GM12801 (cell line): Measurements from ENCODE around the gene DHODH.

Source experiments
- TF ChIP-seq, protein P1 (sequence below): IDR thresholded peaks from one replicate; pipeline ENCODE4 v1.5.1; 2011; ENCODE audit warnings: control low read depth; ENCODE audit not compliant: insufficient read length; ENCODE audit errors: extremely low read depth

Gene DHODH

DNA sequence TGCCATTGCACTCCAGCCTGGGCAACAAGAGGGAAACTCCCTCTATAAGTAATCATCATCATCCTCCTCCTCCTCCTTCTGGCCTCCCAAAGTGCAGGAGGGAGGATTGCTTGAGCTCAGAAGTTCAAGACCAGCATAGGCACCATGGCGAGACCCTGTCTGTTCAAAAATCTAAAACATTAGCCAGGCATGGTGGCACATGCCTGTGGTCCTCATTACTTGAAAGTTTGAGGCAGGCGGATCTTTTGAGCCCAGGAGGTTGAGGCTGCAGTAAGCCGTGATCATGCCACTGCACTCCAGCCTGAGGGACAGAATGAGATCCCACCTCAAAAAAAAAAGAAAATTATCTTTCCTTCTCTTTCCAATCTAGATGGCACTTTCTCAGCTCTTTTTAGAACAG lies 36.2 kb upstream of the DHODH start:
- TF ChIP-seq, protein P1, sequence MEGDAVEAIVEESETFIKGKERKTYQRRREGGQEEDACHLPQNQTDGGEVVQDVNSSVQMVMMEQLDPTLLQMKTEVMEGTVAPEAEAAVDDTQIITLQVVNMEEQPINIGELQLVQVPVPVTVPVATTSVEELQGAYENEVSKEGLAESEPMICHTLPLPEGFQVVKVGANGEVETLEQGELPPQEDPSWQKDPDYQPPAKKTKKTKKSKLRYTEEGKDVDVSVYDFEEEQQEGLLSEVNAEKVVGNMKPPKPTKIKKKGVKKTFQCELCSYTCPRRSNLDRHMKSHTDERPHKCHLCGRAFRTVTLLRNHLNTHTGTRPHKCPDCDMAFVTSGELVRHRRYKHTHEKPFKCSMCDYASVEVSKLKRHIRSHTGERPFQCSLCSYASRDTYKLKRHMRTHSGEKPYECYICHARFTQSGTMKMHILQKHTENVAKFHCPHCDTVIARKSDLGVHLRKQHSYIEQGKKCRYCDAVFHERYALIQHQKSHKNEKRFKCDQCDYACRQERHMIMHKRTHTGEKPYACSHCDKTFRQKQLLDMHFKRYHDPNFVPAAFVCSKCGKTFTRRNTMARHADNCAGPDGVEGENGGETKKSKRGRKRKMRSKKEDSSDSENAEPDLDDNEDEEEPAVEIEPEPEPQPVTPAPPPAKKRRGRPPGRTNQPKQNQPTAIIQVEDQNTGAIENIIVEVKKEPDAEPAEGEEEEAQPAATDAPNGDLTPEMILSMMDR, result no peak

DNA sequence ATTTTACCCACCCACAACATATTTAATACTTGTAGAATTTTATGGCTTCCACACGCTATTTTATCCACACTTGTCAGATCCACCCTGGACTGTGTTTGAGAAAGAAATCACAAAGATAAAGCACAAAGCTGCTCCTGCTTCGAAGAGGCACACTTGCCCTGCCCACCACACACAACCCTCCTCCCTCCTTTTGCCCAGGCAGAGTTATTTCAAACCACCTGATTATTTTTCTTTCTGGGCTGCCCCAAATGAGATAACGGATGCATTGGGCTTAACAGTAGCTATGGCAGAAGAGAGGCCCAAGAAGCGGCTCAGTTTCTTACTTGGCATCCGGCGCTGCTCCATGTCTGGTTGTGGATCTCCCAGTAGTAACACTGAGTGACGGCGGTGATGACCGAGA lies 35.5 kb upstream of the DHODH start:
- TF ChIP-seq, protein P1, result no peak

DNA sequence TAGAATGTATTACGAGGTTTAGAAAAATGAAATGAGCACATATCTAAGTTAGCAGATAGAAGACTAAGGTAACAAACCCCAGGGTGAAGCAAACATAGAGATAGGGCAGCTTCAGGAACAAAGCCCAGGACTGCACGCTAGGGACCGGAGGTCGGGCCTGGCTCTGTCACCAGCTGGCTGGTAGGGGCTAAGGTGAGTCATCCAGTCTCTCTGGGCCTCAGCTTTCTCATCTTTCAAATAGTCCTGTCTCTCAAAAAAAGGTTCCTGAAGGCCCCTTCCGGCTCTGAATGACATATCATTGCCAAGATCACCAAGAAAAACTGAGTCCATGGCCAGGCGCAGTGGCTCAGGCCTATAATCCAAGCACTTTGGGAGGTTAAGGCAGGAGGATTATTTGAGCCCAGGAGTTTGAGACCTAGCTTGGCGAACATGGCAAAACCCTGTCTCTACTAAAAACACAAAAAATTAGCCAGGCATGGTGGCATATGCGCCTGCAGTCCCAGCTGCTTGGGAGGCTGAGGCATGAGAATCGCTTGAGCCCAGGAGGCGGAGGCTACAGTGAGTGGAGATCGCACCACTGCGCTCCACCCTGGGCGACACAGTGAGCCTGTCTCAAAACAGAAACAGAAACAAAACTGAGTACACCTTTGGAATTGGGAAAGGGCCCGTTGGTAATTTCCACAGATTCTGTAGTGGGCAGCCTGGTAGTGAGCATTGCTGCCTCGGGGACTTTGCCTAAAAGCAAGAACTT lies 34.3 kb upstream of the DHODH start:
- TF ChIP-seq, protein P1, result no peak

DNA sequence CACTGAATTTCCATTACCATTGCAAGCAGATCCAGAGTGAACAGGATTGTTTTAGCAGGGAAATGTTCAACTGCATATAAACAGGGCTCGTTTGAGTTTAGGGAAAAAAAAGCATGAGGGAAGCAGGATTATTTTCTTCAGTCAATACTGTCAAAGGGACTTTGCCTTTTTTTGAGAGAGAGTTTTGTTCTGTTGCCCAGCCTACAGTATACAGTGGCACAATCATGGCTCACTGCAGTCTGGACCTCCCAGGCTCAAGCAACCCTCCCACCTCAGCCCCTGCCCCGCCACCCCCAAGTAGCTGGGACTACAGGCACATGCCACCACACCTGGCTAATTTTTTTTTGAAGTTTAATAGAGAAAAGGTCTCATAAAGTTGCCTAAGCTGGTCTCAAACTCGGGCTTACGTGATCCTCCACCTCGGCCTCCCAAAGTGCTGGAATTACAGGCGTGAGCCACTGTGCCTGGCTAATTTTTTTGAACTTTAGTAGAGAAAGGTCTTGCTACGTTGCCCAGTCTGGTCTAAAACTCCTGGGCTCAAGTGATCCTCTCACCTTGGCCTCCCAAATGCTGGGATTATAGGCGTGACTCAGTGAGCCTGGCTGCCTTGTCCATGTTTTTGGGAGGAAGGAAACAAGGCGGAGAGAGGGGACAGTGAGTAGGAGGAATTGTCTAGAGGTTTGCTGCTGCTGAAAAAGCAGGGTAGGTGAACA lies 23.1 kb upstream of the DHODH start:
- TF ChIP-seq, protein P1, result no peak

DNA sequence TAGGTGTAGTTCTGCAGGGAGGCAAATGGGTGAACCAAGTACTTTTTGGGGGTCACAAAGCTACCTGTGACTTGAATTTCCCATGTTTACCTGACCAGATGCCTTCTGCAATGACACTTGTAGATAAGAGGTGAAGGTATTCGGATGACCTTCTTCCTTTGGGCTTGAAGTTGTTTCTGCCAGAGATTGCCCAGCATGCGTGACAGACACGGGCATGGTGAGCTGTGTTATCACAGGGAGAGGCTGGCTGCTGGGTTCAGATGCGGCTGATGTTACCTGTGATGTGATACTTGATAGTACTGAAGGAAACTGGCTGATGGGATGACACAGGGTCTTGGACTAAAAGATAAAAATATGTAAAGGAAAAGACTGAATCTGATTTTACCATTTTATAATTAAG lies 22.4 kb upstream of the DHODH start:
- TF ChIP-seq, protein P1, result no peak

DNA sequence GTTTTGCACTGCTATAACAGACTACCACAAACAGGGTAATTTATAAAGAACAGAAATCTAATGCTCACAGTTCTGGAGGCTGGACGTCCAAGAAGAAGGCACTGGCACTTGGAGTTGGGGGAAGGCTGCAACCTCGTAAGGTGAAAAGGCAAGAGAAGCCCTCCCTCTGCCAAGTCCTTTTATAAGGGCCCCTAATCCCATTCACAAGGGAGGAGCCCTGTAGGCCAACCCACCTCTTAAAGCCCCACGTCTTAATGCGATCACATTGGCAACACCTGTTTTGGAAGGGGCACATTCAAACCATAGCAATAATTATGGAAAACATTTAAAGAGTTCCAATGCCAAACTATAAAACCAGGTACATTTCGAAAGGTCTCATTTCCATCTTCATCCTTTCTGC lies 13.5 kb upstream of the DHODH start:
- TF ChIP-seq, protein P1, result no peak

DNA sequence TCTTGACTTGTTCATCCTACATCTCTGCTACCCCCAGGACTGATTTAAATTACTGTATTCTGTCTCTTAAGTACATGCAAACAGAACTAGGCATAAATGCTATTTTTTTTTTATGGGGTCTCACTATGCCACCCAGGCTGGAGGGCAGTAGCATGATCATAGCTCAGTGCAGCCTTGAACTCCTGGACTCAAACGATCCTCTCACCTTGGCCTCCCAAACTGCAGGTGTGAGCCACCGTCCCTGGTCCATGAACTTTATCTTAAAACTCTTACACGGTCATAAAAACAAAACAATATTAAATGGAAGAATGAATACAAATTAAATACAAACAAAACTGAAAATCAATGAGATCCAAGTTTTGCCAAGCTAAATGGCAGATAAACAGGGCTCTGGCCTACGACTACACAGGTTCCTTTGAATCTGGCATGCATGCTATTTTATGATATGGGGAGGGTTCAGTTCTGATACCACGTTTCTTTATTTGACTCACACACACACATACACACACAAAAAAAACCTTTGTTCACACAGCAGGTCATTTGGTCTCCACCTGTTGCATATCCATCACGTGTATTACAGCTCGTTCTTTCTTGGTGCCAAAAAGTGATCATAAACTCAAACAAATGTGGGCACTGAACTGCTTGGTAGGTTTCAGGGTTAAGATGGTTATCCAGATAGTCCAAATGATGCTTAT lies 7.2 kb upstream of the DHODH start:
- TF ChIP-seq, protein P1, result no peak
